ENCODE measurements around the gene ATP2B2. TPM values are rescaled to one million over a fixed set of nuclear protein-coding genes. Genes with fewer than 3 reads are reported as not detected.

The ATP2B2 gene
- total RNA-seq, 1 donor: not detected

DNA sequence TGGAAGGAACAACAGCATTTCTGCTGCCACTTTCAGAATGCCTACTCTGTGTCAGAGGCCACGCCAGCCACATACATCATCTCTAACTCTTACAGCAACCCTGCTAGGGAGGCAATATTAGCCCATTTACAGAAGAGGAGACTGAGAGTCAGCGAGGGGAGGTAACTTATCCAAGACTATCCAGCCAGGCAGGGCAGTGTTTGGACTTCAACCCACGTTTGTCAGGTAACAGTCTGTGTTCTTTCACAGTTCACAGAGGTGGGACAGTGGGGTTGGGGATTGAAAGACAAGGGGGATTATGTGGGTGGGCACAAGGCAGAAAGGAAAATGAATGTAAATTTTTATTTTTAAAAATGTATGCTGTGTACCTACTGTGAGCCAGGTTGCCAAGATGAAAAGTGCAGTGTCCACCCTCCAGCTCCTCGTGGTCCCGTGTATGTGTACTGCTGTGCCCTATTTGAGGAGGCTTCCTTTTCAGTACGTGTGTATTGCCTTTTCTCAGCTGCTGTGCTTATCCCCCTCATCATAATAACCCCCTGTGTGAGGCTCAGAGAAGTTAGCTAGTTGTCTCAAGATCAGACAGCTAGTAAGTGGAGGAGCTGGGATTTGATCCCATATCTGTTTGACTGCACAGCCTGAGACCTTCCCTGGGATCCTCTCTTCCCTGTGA lies 16.5 kb upstream of the ATP2B2 start:
- no peak overlapping the region for H3K4me3 ChIP-seq (ENCODE audit: low read length)

DNA sequence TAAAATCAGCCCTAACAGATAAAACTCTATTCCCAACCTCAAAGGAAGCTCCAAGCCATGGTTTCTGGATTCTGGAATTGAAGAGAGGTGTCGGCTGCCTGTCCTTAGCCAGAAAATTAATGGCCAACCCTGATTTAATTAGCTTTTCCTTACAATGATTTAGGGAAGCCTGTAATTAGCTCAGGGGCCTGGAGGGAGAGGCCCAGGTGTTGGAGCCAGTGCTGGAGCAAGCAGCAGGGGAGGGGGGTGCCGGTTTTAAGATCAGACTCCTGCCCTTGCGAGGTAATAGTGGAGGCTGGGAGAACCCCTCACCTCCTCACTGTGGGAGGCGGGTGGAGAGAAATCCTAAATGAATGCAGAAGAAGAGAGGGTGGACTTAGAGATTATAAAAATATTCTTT lies 14.7 kb upstream of the ATP2B2 start:
- no peaks in the 10 kb centered on the region for H3K4me1 ChIP-seq (ENCODE audit: insufficient read depth, low read length)

More for the DNA sequence above, 16.5 kb upstream of the ATP2B2 start:
- Histone ChIP-seq H3K27me3 (ENCODE audit: insufficient read depth, low read length) (peaks cover 6% of the 10 kb centered on the region), H3K4me1 (ENCODE audit: insufficient read depth, low read length) (no peaks in the 10 kb centered on the region), H3K9me3 (ENCODE audit: low read depth, low read length) (no peaks in the 10 kb centered on the region)

DNA sequence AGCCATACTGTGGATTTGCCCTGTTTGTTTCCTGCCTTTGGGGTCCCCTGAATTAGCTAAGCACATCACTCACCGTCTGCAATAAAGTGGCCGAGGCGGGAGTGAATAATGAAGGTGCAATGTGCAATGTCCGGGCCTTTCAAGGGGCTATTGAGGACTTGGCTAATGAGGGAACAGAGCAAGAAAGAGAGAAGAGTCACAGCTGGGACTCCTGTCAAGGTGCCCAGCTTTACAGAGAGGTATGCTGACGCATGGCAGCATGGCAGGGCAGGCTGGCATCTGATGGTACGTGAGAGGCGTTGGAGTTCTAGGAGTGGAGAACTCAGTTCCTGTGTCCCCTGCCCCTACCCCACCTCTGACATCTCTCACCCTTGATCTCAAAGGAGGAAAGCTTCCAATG lies 13.8 kb upstream of the ATP2B2 start:
- Histone ChIP-seq H3K4me3 (ENCODE audit: low read length) (no peak overlapping the region), H3K9me3 (ENCODE audit: low read depth, low read length) (no peaks in the 10 kb centered on the region), H3K27me3 (ENCODE audit: insufficient read depth, low read length) (peaks cover 4% of the 10 kb centered on the region), H3K4me1 (ENCODE audit: insufficient read depth, low read length) (no peaks in the 10 kb centered on the region)

More for the DNA sequence above, 14.7 kb upstream of the ATP2B2 start:
- H3K4me3 ChIP-seq (ENCODE audit: low read length): no peak overlapping the region
- no peaks in the 10 kb centered on the region for H3K9me3 ChIP-seq (ENCODE audit: low read depth, low read length)
- peaks cover 6% of the 10 kb centered on the region for H3K27me3 ChIP-seq (ENCODE audit: insufficient read depth, low read length)

DNA sequence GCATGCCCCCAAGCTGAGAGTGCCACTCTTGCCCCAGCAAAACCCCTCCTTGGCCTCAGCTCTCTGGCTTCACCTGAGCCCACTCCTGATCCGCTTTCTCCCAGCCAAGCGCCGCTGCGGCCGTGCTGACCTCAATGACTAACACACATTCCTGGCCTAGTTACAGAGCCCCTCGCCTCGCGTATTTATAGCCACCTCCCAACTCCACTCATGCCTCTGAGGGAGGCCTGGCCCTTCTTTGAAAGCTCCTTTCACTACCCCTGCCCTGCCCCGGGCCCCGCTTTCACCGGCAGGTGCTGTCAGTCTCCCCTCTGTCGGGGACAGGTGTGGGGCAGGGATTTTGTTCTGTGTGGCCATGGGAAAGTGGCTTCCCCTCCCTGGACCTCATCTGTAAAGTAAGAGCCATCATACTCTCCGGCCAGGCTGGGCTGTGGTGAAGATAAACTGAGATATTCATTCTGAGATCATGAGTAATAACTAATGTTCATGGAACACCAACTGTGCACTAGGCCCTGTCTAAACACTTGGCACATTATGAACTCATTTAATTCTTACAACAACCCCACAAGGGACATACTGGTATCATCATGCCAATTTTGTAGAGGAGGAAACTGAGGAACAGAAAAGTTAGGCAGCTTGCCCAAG lies 13.2 kb upstream of the ATP2B2 start:
- H3K4me1 ChIP-seq (ENCODE audit: insufficient read depth, low read length): no peaks in the 10 kb centered on the region
- no peaks in the 10 kb centered on the region for H3K9me3 ChIP-seq (ENCODE audit: low read depth, low read length)
- H3K4me3 ChIP-seq (ENCODE audit: low read length): no peak overlapping the region
- peaks cover 4% of the 10 kb centered on the region for H3K27me3 ChIP-seq (ENCODE audit: insufficient read depth, low read length)

DNA sequence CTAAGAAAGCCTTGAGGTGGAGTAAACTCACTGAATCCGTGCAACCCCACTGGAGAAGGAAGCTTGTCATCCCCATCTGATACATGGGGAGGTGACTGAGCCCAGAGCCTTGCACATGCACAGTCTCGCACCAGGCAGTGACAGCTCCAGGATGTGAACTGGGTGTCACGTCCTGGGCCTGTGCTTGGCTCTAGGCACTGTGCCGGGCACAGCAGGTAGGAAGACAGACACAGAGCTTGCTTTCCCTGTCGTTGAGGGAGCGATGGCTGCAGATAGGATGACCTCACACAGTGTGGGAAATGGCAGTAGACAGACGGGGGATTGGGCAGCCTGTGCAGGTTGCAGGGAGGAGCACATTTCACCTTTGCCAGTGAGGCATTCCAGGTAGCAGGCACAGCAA lies 12.2 kb upstream of the ATP2B2 start:
- no peak overlapping the region for H3K4me3 ChIP-seq (ENCODE audit: low read length)

DNA sequence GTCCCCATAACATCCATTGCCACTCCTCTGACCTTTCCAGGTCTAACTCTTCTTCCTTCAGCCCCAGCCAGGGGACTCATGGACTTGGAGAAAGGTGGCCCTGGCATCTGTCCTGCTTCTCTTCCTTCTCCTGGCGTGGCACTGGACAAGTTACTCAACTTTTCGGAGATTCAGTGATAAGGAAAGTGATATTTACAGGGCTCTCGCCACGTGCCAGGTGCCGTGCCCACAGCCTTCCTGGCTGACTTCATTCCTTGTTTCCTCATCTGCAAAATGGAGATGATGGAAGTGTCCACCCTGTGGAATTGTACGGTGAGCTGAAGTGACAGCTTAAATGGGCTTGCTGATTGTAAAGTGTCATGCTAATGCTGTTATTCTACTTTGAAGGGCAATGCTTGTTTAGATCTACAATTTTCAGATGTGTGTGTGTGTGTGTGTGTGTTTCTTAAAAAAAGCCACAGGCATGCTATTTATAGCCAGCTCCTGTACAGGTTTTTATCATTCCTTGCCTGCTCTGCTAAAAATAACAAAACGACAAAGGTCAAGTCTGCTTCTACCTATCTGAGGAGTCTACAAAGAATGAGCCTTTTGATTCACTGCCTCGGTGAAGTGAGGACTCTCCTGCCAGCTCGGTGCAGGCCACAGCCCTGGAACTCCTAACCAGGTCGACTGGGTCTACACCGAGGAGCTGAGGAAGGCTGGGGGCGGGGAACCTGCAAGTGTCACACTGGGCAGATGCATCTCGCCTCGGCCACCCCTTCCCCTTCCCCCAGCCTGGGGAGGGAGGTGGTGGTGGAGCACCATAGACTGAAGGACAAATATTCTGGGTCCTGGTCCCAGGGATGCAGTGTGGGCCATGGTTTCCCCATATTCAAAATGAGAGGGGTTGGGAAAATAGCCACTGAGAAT lies 11.4 kb upstream of the ATP2B2 start:
- Histone ChIP-seq H3K9me3 (ENCODE audit: low read depth, low read length) (no peaks in the 10 kb centered on the region), H3K27me3 (ENCODE audit: insufficient read depth, low read length) (no peaks in the 10 kb centered on the region), H3K4me3 (ENCODE audit: low read length) (no peak overlapping the region), H3K4me1 (ENCODE audit: insufficient read depth, low read length) (no peaks in the 10 kb centered on the region)

More for the DNA sequence above, 12.2 kb upstream of the ATP2B2 start:
- Histone ChIP-seq H3K9me3 (ENCODE audit: low read depth, low read length) (no peaks in the 10 kb centered on the region), H3K4me1 (ENCODE audit: insufficient read depth, low read length) (no peaks in the 10 kb centered on the region), H3K27me3 (ENCODE audit: insufficient read depth, low read length) (peaks cover 2% of the 10 kb centered on the region)

DNA sequence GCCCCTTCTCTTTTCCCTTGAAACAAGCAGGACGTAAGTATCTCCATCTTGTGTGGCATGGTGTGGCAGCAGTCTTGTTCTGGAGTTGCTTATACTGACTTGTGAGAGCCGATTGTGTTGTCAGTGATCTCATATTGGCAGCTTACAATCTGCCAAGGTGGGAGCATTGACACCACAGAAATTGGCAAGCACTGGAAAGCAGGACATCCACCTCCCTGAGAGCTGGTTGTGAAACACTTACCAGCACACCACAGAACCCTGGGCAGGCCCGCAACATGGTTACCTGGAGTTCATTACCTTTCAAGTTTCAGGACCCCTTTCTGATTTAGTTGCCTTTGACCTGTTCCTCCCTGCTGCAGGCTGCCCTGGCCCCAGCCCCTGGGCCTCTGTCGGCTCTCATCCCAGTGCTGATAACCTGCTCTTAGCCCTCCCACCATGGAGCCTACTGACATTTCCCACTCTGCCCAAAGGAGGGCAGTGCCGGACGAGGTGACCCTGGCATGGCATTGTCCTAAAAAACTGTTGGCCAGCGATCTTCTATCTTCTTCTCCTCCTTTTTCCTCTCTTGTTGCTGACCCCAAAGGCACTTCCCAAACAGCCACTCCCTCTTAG lies 10.6 kb upstream of the ATP2B2 start:
- no peak overlapping the region for H3K4me3 ChIP-seq (ENCODE audit: low read length)
- no peaks in the 10 kb centered on the region for H3K4me1 ChIP-seq (ENCODE audit: insufficient read depth, low read length)
- no peaks in the 10 kb centered on the region for H3K27me3 ChIP-seq (ENCODE audit: insufficient read depth, low read length)
- no peaks in the 10 kb centered on the region for H3K9me3 ChIP-seq (ENCODE audit: low read depth, low read length)

DNA sequence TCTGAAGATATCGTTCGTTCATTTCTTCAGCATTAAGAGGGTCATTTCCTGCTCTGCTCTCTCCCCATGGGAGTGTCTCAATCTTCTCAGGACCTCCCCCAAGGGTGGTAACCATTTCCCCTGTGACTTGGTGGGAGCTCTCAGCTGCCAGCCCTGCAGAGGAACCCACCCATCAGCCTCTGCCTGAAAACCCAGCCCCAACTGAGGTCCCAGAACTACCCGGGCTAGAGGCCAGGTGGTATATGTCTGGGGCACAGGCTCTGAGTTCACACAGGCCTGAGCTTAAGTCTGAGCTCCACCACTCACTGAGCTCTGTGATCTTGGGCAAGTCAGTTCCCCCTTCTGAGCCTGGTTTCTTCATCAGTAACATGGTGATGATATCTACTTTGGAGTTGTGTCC lies 10.0 kb upstream of the ATP2B2 start:
- no peaks in the 10 kb centered on the region for H3K27me3 ChIP-seq (ENCODE audit: insufficient read depth, low read length)
- H3K4me3 ChIP-seq (ENCODE audit: low read length): no peak overlapping the region
- no peaks in the 10 kb centered on the region for H3K9me3 ChIP-seq (ENCODE audit: low read depth, low read length)
- no peaks in the 10 kb centered on the region for H3K4me1 ChIP-seq (ENCODE audit: insufficient read depth, low read length)

DNA sequence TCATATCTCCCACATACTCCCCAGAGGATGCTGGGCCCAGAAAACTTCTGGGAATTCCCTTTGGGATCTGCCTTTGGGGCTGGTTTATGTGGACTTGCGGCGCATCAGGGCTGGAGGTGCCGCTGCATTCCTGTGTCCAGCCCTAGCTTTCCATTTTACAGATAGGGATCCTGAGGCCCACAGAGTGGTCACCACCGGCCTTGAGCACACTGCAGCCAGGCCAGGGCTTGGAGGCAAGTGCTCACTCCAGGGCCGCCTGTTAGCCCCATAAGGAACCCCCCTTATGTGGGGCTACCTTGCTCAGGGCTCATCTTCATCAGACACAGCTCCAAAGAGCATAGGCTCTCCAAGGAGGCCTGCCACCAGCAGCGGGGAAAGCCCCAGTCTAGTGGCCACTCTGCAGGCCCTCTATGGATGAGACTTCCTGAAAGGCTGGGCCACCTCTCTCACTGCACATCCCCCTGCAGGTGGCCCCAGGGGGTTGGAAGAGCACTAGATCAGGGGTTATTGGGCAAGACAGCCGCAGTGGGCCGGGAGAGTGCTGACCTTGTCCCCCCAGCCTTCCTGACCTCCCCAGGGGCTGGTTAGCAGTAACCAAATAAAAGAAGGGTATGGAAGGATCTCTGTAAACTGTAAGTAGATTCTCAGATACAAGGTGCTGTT lies 9.2 kb upstream of the ATP2B2 start:
- H3K9me3 ChIP-seq (ENCODE audit: low read depth, low read length): no peaks in the 10 kb centered on the region
- no peaks in the 10 kb centered on the region for H3K27me3 ChIP-seq (ENCODE audit: insufficient read depth, low read length)
- no peak overlapping the region for H3K4me3 ChIP-seq (ENCODE audit: low read length)
- no peaks in the 10 kb centered on the region for H3K4me1 ChIP-seq (ENCODE audit: insufficient read depth, low read length)

DNA sequence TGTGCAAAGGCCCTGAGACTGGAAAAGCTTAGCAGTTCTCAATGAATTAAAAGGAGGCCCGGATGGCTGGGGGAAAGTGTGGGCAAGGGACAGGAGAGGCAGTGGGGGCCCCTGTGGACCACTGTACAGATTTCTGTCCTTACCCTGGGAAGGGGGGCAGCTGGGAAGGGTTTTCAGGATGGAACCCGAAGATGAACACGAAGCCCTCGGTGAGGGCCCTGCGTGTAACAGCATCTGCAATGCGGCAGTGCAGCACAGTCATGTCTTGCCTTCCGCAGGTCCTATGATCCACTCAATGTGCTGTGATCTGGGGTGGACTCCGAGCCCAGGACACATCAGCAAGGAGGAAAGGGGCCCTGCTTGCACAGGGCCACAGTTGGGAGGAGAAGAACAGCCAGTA lies 7.9 kb upstream of the ATP2B2 start:
- Histone ChIP-seq H3K4me3 (ENCODE audit: low read length) (no peak overlapping the region), H3K4me1 (ENCODE audit: insufficient read depth, low read length) (no peaks in the 10 kb centered on the region), H3K9me3 (ENCODE audit: low read depth, low read length) (no peaks in the 10 kb centered on the region), H3K27me3 (ENCODE audit: insufficient read depth, low read length) (no peaks in the 10 kb centered on the region)

DNA sequence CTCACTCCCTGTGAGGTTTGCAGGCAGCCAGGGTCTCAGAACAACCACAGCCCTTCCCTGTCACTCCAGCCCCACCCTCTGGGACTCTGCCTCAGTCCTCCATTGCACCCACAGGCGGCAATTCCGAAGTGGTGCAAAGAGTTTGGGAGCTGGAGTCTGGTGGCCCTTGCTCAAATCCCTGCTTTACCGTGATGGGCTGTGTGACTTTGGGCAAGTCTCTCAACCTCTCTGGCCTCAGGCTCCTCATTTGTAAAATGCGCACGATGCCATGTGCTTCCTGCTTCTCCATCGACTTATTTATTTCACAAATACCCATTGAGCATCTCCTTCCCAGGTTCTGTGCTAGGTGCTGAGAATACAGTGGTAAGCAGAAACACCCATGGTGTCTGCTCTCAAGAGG lies 7.3 kb upstream of the ATP2B2 start:
- Histone ChIP-seq H3K27me3 (ENCODE audit: insufficient read depth, low read length) (no peaks in the 10 kb centered on the region), H3K4me1 (ENCODE audit: insufficient read depth, low read length) (no peaks in the 10 kb centered on the region), H3K9me3 (ENCODE audit: low read depth, low read length) (no peaks in the 10 kb centered on the region), H3K4me3 (ENCODE audit: low read length) (no peak overlapping the region)

DNA sequence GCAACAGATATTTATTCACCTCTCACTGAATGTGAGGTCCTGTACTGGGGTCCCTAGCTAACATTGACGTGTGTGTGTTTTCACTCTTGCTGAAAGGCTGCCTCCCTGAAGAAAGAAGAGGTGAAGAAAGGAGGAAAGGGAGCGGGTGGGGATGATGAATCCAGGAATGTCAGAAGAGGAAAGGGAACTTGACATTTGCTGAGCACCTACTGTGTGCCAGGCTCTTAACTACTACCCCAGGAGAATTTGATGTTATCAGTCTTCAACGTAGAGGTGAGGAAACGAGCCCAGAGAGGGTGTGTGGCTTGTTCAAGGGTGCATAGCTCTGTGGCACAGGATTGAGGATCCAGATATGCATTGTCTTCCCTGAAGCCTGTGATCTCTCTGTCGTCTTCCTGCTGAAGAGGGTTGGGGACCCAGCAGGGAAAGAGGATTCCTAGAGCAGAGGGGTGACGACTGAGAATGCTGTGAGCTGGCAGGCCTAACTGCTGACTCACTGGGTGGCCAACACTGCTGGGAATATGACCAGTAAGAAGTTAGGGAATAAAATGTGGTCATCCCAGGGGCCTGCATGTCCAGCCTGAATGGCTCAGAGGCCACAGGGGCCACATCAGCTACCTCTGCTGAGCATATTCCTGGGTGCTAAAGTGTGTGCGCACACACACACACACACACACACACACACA lies 6.6 kb upstream of the ATP2B2 start:
- Histone ChIP-seq H3K4me1 (ENCODE audit: insufficient read depth, low read length) (no peaks in the 10 kb centered on the region), H3K9me3 (ENCODE audit: low read depth, low read length) (no peaks in the 10 kb centered on the region), H3K27me3 (ENCODE audit: insufficient read depth, low read length) (no peaks in the 10 kb centered on the region), H3K4me3 (ENCODE audit: low read length) (no peak overlapping the region)

DNA sequence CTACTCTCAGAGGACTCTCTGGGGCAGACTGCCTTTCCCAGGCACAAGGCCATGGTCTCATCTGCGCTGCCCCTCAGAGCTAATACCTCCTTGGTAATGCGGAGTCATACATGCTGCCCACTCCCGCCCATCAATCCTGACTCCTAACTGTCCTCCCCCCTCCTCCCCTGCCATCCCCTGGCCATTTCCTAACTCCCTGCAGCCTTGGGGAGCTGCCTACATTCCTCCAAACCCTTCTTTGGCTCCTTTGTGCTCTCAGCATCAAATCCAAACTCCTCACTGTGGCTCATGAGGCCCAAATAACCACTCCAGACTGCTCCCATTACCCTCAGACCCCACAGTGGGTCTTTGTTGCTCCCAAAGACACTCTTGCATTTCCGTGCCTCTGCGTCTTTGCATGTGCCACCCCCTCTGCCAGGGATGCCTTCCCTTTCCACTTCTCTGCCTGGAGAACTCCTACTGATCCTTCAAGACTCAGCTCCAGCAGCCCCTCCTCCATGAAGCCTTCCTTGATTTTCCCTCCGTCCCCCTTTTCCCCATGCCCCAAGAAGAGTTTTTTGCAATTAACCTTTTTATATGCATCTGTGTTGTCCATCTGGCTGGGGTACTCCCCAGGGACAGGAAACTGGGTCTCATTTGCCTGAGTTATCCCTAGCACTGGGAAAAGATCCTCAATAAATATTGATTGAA lies 5.5 kb upstream of the ATP2B2 start:
- Histone ChIP-seq H3K9me3 (ENCODE audit: low read depth, low read length) (no peaks in the 10 kb centered on the region), H3K4me1 (ENCODE audit: insufficient read depth, low read length) (no peaks in the 10 kb centered on the region), H3K27me3 (ENCODE audit: insufficient read depth, low read length) (peaks cover 2% of the 10 kb centered on the region), H3K4me3 (ENCODE audit: low read length) (no peak overlapping the region)

Data from mononuclear cell (primary cell).